Fibroblast of lung (primary cell): ENCODE data around the gene FHIT. TPM values are rescaled to one million over a fixed set of nuclear protein-coding genes. Genes with fewer than 3 reads are reported as not detected.

Experiments
- DNase-seq, 2 donors: peaks; one replicate each; pipeline versions ENCODE4 v3.0.0 to v3.0.0-alpha.2; 2010; ENCODE audit warnings: low read depth in 2 of 2
- H2AFZ ChIP-seq: 2 replicates; pipeline ENCODE4 v1.5.1; 2012; ENCODE audit warnings: low read length, control low read depth, inconsistent platforms
- H3K27ac ChIP-seq: 2 replicates; pipeline ENCODE4 v1.5.1; 2011; ENCODE audit warnings: low read length, control low read depth; ENCODE audit not compliant: insufficient read depth
- H3K27me3 ChIP-seq: 2 replicates; pipeline ENCODE4 v1.5.1; 2011; ENCODE audit warnings: mild to moderate bottlenecking, low read length; ENCODE audit not compliant: control insufficient read depth, insufficient read depth
- H3K36me3 ChIP-seq: 2 replicates; pipeline ENCODE4 v1.5.1; 2011; ENCODE audit warnings: low read length; ENCODE audit not compliant: control insufficient read depth, insufficient read depth
- H3K4me1 ChIP-seq: 2 replicates; pipeline ENCODE4 v1.5.1; 2011; ENCODE audit warnings: low read length; ENCODE audit not compliant: control insufficient read depth, insufficient read depth; ENCODE audit errors: extremely low read depth
- H3K4me2 ChIP-seq: 2 replicates; pipeline ENCODE4 v1.5.1; 2011; ENCODE audit warnings: low read length, control low read depth; ENCODE audit not compliant: insufficient read depth; ENCODE audit errors: extremely low read depth
- H3K4me3 ChIP-seq, 4 experiments: fragments of 200-600 bp in 1 of 4; sonication (generic) in 1 of 4; replicated peaks in 1 of 4; 2 replicates each; pipeline ENCODE4 v1.5.1; 2011 to 2016; ENCODE audit warnings: low read length in 4 of 4, low read depth in 3 of 4, mild to moderate bottlenecking in 3 of 4, control low read depth in 2 of 4, inconsistent platforms in 1 of 4, mixed read lengths in 1 of 4; ENCODE audit not compliant: insufficient read depth in 1 of 4; ENCODE audit errors: control extremely low read depth in 1 of 4
- H3K79me2 ChIP-seq: 2 replicates; pipeline ENCODE4 v1.5.1; 2012; ENCODE audit warnings: mild to moderate bottlenecking, low read length, inconsistent platforms; ENCODE audit not compliant: control insufficient read depth, insufficient read depth
- H3K9ac ChIP-seq: 2 replicates; pipeline ENCODE4 v1.5.1; 2011; ENCODE audit warnings: mild to moderate bottlenecking, low read length, control low read depth; ENCODE audit not compliant: insufficient read depth
- H3K9me3 ChIP-seq: 2 replicates; pipeline ENCODE4 v1.5.1; 2012; ENCODE audit warnings: low read depth, low read length; ENCODE audit not compliant: control insufficient read depth, insufficient read depth
- H4K20me1 ChIP-seq: 2 replicates; pipeline ENCODE4 v1.5.1; 2011; ENCODE audit warnings: low read length; ENCODE audit not compliant: control insufficient read depth, insufficient read depth; ENCODE audit errors: extremely low read depth
- EZH2 ChIP-seq: IDR thresholded peaks from 2 replicates; pipeline ENCODE4 v1.5.1; 2012; ENCODE audit warnings: low read length, control low read depth, mild to moderate bottlenecking; ENCODE audit errors: missing control alignments
- polyA plus RNA-seq, 2 donors: library from polyadenylated mRNA; depleted of rRNA in 1 of 2; stranded (reverse) in 1 of 2; unstranded in 1 of 2; fragments of >200 nt; gene quantifications; 2 replicates each; pipeline ENCODE4 v1.2.1, GENCODE V29; 2011 to 2012; ENCODE audit warnings: missing spikeins in 1 of 2
- total RNA-seq: library from RNA; depleted of rRNA; stranded (reverse); fragments of >200 nt; gene quantifications from 2 replicates; pipeline ENCODE4 v1.2.1, GENCODE V29; 2014
- TF ChIP-seq, protein P1 (sequence below), 2 donors: IDR thresholded peaks in 1 of 2; conservative IDR thresholded peaks in 1 of 2; 1 replicate in 1 of 2; 2 replicates in 1 of 2; pipeline ENCODE4 v1.5.1; 2011 to 2012; ENCODE audit warnings: low read length in 2 of 2, control low read depth in 1 of 2, inconsistent platforms in 1 of 2, low read depth in 1 of 2, mild to moderate bottlenecking in 1 of 2

Gene FHIT
- total and polyA plus RNA-seq, 2 donors (not counting 1 experiment from before 2014, with no cell fraction given) = 0.79 to 2.1 TPM

DNA sequence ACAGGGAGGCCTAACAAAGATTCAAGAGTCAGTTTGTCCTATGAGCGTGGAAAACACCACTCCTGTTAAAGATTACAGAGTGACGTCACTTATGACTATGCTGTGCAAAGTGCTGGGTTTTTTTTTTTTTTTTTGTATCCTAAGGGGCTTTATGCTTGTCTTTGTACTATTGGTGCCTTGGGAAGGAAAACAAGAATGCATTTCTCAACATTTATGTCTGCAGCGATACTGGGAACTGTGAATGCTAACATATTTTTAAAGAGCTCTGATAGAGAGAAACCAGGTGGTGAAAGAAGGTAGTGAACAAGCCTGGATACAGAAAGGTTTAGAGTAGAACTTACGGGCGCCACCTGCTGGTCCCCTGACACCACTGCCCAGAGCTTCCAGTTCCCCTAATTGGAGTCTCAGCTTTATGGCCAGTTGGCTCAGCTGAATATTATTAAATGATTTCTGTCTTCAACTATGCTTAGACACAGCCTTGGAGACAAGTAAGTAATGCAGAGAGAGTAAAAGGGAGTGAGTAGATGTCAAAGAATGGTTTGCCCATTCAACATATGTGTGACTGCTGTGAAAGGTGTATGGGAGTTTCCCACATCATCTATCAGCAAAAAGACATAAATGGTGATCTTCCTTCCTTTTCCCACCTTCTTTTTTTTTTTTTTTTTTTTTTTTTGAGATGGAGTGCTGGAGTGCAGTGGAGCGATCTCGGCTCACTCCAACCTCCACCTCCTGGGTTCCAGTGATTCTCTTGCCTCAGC, 1393.5 kb downstream of the FHIT start:
- Histone ChIP-seq H3K4me1 (no peaks in the 10 kb centered on the region), H4K20me1 (no peaks in the 10 kb centered on the region), H3K9ac (no peak overlapping the region), H3K79me2 (no peaks in the 10 kb centered on the region), H3K27me3 (no peaks in the 10 kb centered on the region), H3K4me3 (no peak overlapping the region), H3K27ac (no peak overlapping the region), H3K4me2 (no peak overlapping the region), H3K9me3 (no peaks in the 10 kb centered on the region), H2AFZ (no peak overlapping the region), H3K36me3 (no peaks in the 10 kb centered on the region)
- no peak for TF ChIP-seq EZH2
- TF ChIP-seq, protein P1, sequence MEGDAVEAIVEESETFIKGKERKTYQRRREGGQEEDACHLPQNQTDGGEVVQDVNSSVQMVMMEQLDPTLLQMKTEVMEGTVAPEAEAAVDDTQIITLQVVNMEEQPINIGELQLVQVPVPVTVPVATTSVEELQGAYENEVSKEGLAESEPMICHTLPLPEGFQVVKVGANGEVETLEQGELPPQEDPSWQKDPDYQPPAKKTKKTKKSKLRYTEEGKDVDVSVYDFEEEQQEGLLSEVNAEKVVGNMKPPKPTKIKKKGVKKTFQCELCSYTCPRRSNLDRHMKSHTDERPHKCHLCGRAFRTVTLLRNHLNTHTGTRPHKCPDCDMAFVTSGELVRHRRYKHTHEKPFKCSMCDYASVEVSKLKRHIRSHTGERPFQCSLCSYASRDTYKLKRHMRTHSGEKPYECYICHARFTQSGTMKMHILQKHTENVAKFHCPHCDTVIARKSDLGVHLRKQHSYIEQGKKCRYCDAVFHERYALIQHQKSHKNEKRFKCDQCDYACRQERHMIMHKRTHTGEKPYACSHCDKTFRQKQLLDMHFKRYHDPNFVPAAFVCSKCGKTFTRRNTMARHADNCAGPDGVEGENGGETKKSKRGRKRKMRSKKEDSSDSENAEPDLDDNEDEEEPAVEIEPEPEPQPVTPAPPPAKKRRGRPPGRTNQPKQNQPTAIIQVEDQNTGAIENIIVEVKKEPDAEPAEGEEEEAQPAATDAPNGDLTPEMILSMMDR (conservative IDR thresholded peaks at IDR 0.05 in 1 of 2, IDR thresholded peaks at IDR 0.05 in 1 of 2; ENCODE audit: low read depth in 1 of 2, low read length in 2 of 2) = peak; percentile 77 to 97
- DNase-seq = peak; percentile 68 to 83

DNA sequence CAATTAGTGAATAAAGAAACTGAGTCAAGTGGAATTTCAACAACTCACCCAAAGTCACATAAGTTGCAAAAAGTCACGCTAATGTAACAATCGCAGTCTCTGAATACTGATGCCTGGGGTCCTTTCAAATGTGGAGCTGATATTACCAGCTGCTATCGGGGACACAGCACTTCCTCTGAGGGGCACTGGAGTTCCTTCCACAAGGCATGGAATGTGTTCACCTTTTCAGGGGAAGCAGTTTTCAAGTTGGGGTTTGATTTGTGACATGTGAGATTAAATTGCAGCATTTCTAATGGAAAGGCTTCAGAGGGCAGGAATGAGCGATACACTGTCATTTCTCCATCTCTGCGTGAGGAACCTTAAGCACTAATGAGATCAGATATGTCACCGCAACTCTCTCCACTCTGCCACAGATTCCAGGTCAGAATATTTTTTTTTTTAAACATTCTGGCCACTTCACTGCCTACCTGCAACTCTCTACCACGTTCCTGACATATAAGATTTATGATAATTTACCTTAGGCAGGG, 1394.3 kb downstream of the FHIT start:
- no peaks in the 10 kb centered on the region for H3K36me3 ChIP-seq
- no peak overlapping the region for H3K4me3 ChIP-seq
- no peak for DNase-seq
- H3K79me2 ChIP-seq = no peaks in the 10 kb centered on the region
- H3K9me3 ChIP-seq = no peaks in the 10 kb centered on the region
- H3K9ac ChIP-seq = no peak overlapping the region
- no peak overlapping the region for H3K4me2 ChIP-seq
- no peak overlapping the region for H2AFZ ChIP-seq
- no peak overlapping the region for H3K27ac ChIP-seq
- no peak for TF ChIP-seq EZH2
- TF ChIP-seq, protein P1 (conservative IDR thresholded peaks at IDR 0.05 in 1 of 2, IDR thresholded peaks at IDR 0.05 in 1 of 2; ENCODE audit: low read depth in 1 of 2, low read length in 2 of 2) = no peak
- H3K4me1 ChIP-seq = no peaks in the 10 kb centered on the region
- no peaks in the 10 kb centered on the region for H3K27me3 ChIP-seq
- H4K20me1 ChIP-seq = no peaks in the 10 kb centered on the region

DNA sequence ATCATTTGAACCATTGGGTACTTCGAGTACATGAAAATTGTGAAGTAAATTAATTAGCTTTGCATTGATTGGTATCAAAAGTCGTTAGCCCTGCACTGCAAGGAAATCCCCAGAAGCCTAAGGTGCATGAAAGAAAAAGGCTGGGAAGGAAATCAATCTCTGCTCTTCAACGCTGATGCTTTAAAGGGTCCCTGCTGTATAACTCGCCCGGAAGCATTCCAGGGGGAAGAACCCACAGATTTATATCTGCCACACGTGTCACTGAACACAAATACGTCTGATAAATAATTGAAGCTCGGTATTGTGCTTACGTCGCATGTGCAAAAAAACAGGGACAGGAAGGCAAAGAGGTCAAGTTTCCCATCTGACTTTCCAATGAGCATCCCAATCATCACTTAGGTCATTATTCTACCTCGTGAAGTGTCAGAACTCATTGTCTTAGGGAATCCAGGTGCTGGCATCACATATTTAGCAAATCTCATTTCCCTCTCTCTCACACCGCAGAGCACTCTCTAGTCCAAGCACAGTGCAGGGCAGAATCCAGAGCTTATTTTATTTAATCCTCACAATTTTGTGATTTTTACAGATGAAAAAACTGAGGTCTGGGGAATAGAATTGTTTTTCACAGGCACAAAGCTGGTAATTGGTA, 1397.1 kb downstream of the FHIT start:
- H3K4me2 ChIP-seq = no peak overlapping the region
- no peak overlapping the region for H2AFZ ChIP-seq
- H3K9me3 ChIP-seq = no peaks in the 10 kb centered on the region
- H4K20me1 ChIP-seq = no peaks in the 10 kb centered on the region
- no peak overlapping the region for H3K4me3 ChIP-seq
- no peak for DNase-seq
- H3K27me3 ChIP-seq = no peaks in the 10 kb centered on the region
- no peaks in the 10 kb centered on the region for H3K36me3 ChIP-seq
- no peak for TF ChIP-seq EZH2
- TF ChIP-seq, protein P1 (conservative IDR thresholded peaks at IDR 0.05 in 1 of 2, IDR thresholded peaks at IDR 0.05 in 1 of 2; ENCODE audit: low read depth in 1 of 2, low read length in 2 of 2) = no peak
- H3K27ac ChIP-seq = no peak overlapping the region
- no peaks in the 10 kb centered on the region for H3K79me2 ChIP-seq
- no peaks in the 10 kb centered on the region for H3K4me1 ChIP-seq
- H3K9ac ChIP-seq = no peak overlapping the region
